Epithelial cell of esophagus (primary cell): Measurements from ENCODE around the gene PCDH19.
A peak's percentile ranks its signal among the peaks of the same experiment; 100 is the strongest.

Experiments
- DNase-seq: peaks from one replicate; pipeline ENCODE4 v3.0.0; 2010; ENCODE audit warnings: low read depth
- H3K4me3 ChIP-seq: 2 replicates; pipeline ENCODE4 v1.5.1; 2011; ENCODE audit warnings: mild to moderate bottlenecking, low read length, control low read depth
- TF ChIP-seq, protein P1 (sequence below): IDR thresholded peaks from 2 replicates; pipeline ENCODE4 v1.5.1; 2011; ENCODE audit warnings: low read depth, mild to moderate bottlenecking, low read length, control low read depth, inconsistent platforms; ENCODE audit not compliant: insufficient read depth; ENCODE audit errors: missing control alignments

Gene PCDH19

GRCh38 chrX:100408713-100409609, 1.1 kb downstream of the PCDH19 start:
- DNase-seq = no peak
- TF ChIP-seq, protein P1, sequence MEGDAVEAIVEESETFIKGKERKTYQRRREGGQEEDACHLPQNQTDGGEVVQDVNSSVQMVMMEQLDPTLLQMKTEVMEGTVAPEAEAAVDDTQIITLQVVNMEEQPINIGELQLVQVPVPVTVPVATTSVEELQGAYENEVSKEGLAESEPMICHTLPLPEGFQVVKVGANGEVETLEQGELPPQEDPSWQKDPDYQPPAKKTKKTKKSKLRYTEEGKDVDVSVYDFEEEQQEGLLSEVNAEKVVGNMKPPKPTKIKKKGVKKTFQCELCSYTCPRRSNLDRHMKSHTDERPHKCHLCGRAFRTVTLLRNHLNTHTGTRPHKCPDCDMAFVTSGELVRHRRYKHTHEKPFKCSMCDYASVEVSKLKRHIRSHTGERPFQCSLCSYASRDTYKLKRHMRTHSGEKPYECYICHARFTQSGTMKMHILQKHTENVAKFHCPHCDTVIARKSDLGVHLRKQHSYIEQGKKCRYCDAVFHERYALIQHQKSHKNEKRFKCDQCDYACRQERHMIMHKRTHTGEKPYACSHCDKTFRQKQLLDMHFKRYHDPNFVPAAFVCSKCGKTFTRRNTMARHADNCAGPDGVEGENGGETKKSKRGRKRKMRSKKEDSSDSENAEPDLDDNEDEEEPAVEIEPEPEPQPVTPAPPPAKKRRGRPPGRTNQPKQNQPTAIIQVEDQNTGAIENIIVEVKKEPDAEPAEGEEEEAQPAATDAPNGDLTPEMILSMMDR = no peak
- H3K4me3 ChIP-seq = no peak overlapping the region

DNA sequence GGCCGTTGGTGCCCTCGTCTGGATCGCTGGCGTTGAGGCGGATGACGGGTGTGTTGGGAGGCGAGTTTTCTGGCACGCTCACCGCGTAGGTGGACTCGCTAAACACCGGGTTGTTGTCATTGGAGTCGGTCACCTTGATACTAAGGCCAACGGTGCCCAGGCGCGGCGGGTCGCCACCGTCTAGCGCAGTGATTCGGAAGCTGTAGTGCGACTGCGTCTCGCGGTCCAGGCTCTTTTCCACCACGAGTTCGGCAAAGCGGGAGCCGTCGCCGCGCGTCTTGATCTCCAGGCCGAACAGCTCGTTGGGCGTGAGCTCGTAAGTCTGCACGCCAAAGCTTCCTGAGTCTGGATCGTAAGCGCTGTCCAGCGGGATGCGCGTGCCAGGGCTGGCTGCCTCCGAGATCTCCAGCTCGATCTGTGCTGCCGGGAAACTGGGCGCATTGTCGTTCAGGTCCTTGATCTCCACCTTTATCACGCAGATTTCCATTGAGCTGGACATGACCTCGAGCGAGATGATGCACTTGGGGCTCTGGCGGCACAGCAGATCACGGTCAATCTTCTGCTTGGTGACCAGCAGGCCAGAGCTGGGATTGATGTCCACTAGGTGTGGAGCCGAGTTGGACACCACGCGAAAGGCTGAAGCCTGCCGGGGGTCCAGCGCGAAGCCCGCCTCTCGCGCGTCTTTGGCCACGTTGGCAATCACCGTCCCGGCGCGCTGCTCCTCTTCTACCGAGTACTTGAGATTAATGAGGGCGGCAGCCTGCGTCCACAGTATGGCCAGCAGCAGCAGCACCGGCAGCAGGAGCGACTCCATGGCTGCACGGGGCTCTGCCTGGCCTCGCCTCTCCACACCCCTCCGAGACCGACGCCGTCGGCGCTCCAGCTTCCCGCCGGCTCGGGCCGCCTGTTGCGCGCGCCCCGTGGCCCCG, 2.0 kb downstream of the PCDH19 start:
- TF ChIP-seq, protein P1 = no peak
- H3K4me3 ChIP-seq = no peak overlapping the region
- peak; percentile 2 for DNase-seq

DNA sequence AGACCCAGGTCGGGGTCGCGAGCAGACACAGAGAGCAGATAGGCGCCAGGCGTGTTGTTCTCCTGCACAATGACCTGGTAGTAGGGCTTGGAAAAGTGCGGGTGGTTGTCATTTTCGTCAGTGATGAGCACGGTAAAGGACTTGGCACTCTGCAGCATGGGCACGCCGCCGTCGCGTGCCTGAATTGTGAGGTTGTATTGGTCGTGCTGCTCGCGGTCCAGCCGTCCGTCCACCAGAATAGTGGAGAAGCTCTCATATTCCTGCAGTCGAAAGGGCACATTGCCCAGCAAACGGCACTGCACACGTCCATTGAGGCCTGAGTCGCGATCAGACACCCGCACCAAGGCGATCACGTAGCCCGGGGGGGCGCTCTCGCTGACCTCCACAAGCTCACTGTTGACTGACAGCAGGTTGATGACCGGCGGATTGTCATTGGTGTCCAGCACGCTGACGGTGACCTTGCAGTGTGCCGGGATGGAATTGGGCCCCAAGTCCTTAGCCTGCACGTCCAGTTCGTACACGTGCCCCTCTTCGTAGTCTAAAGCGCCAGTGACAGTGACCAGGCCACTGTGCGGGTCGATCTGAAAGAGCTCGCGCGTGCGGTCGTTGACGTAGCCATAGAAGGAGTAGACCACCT, 2.8 kb downstream of the PCDH19 start:
- H3K4me3 ChIP-seq = no peak overlapping the region
- DNase-seq = no peak
- TF ChIP-seq, protein P1 = no peak

DNA sequence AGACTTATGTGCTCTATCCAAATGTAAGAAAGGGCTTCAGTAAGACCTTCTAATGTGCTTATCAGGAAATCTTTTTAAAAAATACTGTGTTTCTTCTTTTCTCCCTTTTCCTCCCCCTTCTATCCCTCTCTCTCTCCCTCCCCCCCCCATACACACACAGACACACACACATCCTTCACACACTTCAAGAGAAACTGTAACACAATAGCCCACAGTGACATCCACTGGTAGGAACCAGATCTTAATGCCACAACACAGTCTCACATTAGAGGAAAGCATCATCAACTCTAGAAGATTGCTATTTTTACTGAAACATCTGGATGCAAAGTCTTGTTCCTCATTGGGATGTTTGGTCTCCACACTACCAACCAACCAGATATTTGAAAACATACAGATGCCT, 4.6 kb downstream of the PCDH19 start:
- TF ChIP-seq, protein P1 = no peak
- H3K4me3 ChIP-seq = no peak overlapping the region
- DNase-seq = no peak

GRCh38 chrX:100404851-100405250, 5.2 kb downstream of the PCDH19 start:
- TF ChIP-seq, protein P1 = no peak
- DNase-seq = no peak
- no peak overlapping the region for H3K4me3 ChIP-seq

GRCh38 chrX:100395781-100396180, 14.3 kb downstream of the PCDH19 start:
- no peak for DNase-seq
- H3K4me3 ChIP-seq = no peak overlapping the region
- TF ChIP-seq, protein P1 = no peak
